ENCODE data around the gene ZNF605.

Gene ZNF605

DNA sequence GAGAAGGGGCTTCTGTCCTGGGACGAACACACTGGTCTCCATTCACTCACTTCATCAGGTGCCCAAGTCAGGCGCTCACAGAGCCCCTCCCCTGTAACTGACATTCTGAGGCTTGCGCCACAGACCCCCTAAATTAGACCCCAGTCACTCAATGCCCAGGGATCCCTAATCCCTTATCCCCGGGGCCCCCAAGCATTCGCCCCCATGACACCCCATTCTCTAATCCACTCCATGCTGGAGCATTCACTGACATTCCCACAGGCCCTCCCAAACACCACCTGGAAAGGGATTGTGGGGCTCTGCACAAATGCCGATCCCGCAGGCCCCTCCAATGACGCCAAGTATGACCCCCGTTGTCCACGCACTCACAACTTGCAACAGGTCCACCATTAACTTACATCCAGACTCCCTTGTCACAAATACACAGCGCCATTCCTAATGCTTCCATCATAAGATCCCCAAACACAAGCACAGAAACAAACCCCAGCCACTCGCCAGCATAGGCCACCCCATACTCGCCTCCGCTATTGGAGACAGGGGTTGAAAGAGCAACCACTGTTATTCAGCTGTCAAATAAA is 1.5 kb downstream of the ZNF605 start:
- in situ Hi-C loops (cut with HindIII; ENCODE audit: low sequenced_read_pairs), result no loop called here
- TF ChIP-seq, protein P1, sequence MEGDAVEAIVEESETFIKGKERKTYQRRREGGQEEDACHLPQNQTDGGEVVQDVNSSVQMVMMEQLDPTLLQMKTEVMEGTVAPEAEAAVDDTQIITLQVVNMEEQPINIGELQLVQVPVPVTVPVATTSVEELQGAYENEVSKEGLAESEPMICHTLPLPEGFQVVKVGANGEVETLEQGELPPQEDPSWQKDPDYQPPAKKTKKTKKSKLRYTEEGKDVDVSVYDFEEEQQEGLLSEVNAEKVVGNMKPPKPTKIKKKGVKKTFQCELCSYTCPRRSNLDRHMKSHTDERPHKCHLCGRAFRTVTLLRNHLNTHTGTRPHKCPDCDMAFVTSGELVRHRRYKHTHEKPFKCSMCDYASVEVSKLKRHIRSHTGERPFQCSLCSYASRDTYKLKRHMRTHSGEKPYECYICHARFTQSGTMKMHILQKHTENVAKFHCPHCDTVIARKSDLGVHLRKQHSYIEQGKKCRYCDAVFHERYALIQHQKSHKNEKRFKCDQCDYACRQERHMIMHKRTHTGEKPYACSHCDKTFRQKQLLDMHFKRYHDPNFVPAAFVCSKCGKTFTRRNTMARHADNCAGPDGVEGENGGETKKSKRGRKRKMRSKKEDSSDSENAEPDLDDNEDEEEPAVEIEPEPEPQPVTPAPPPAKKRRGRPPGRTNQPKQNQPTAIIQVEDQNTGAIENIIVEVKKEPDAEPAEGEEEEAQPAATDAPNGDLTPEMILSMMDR (IDR thresholded peaks at IDR 0.05; ENCODE audit: low read depth, low read length), result no peak
- peak overlapping the region; percentile 90 for H3K4me3 ChIP-seq (ENCODE audit: low read depth, low read length)
- DNase-seq (ENCODE audit: low read depth, low spot score), result peak; percentile 4

DNA sequence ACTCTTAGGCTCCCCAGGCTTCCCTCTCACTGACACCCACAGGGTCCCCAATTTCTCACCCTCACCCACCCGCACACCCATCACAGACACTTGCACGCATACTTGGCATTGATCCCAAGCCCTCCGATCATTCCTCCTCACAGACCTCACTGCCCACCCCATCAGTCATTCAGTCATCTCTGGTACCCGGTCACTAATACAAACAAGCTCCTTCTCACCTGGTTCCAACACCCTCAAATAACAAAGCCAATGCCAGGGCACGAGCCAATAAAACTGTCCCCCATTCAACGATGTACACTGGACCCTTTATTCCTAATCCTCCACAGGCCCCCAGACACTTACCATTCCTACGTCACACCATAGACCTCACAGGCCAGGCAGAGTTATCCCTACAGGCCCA is 2.3 kb downstream of the ZNF605 start:
- in situ Hi-C loops (cut with HindIII; ENCODE audit: low sequenced_read_pairs), result no loop called here
- no peak for DNase-seq (ENCODE audit: low read depth, low spot score)
- no peak overlapping the region for H3K4me3 ChIP-seq (ENCODE audit: low read depth, low read length)
- TF ChIP-seq, protein P1 (IDR thresholded peaks at IDR 0.05; ENCODE audit: low read depth, low read length), result no peak

DNA sequence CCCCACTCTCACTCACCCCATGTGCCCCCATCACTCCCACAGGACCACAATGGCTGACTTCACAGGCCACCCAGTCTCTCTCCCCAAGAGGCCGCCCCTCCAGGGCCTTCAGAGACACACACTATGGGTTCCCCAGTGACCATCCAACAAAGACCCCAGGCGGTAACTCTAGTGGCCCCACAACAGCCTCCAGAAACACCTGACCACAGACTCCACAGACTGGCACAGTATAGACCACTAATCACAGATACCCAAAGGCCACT is 3.0 kb downstream of the ZNF605 start:
- TF ChIP-seq, protein P1 (IDR thresholded peaks at IDR 0.05; ENCODE audit: low read depth, low read length), result no peak
- no peak for DNase-seq (ENCODE audit: low read depth, low spot score)
- in situ Hi-C loops (cut with HindIII; ENCODE audit: low sequenced_read_pairs), result no loop called here

DNA sequence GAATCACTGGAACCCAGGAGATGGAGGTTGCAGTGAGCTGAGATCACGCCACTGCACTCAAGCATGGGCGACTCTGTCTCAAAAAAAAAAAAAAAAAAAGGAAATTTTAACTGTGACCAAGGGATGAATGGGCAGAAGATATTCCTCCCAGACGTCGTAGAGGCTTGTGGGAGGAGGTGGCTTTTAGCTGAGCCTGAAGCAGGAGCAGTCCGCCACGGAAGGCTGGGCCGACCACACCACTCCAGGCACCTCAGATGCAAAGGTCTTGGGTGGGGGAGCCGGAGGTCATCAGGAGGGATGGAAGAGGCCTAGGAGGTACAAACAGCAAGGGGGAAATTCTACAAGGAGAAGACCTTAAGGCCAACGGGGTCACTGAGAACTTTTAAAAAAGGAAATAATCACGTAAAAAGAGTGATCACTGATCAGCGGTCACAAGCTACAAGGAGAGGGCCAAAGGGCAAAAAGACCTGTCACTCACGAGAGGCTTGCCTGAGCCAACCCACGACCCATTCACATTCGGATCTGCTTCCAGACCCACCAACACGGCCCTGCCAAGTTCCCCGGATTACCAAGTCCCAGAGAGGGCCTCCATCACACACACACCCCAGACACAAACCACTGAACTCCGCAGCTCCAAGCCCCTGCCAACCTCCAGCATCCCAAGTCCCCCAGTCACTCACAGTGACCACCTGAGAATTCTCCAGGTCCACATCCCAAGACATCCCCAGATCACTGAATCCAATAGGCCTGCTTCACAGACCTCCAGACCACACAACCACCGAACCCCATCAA is 3.5 kb downstream of the ZNF605 start:
- DNase-seq (ENCODE audit: low read depth, low spot score), result no peak
- in situ Hi-C loops (cut with HindIII; ENCODE audit: low sequenced_read_pairs), result no loop called here
- no peak overlapping the region for H3K4me3 ChIP-seq (ENCODE audit: low read depth, low read length)

More for the DNA sequence above, 3.0 kb downstream of the ZNF605 start:
- H3K4me3 ChIP-seq (ENCODE audit: low read depth, low read length), result no peak overlapping the region

DNA sequence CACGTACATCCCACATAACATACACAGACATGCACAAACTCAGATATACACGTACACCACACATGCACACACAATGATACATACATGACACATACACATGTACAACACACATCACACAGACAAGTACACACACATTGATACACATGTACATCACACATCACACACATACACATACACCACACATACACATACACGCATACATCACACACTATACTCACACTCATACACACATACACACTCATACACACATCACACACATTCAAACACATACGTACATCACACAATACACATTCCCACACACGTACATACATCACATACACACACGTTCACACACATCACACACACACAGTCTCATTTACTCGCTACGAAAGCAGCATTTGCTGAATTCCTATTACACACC is 4.5 kb downstream of the ZNF605 start:
- H3K4me3 ChIP-seq (ENCODE audit: low read depth, low read length), result no peak overlapping the region
- TF ChIP-seq, protein P1 (IDR thresholded peaks at IDR 0.05; ENCODE audit: low read depth, low read length), result no peak
- DNase-seq (ENCODE audit: low read depth, low spot score), result no peak
- in situ Hi-C loops (cut with HindIII; ENCODE audit: low sequenced_read_pairs), result no loop called here

More for the DNA sequence above, 3.5 kb downstream of the ZNF605 start:
- TF ChIP-seq, protein P1 (IDR thresholded peaks at IDR 0.05; ENCODE audit: low read depth, low read length), result no peak

DNA sequence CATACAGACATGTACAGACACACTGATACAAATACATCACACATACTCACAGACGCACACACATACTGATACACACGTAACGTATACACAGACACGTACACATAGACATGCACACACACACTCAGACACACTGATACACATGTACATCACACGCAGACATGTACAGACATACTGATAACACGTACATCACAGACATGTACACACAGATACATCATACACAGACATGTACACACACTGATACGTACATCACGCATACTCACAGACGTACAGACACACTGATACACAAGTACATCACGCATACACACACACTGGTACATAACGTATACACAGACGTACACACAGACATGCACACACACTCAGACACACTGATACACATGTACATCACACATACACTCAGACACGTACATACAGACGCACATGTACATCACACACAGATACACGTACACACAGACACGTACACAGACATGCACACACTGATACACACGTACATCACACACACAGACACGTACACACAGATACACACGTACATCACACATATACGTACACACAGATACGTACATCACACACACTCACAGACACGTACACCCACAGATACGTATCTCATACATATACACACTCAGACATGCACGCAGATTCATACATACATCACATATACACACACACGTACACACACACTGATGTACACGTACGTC is 5.1 kb downstream of the ZNF605 start:
- DNase-seq (ENCODE audit: low read depth, low spot score), result no peak
- TF ChIP-seq, protein P1 (IDR thresholded peaks at IDR 0.05; ENCODE audit: low read depth, low read length), result no peak
- H3K4me3 ChIP-seq (ENCODE audit: low read depth, low read length), result no peak overlapping the region
- in situ Hi-C loops (cut with HindIII; ENCODE audit: low sequenced_read_pairs), result no loop called here
